Thoracic aorta (tissue), 2 donors: ENCODE results near the gene AWAT1. TPM values are rescaled to one million over a fixed set of nuclear protein-coding genes. Genes with fewer than 3 reads are reported as not detected.
"Not testable (repeated sequence)": the region's sequence is repeated elsewhere in the genome, so short reads cannot be mapped to it uniquely, and the experiment has no call there.

Source experiments
- ATAC-seq: fragments of 150-250 bp; one replicate; pipeline ENCODE4 v1.8.0; 2017; ENCODE audit warnings: low read depth; ENCODE audit not compliant: insufficient number of reproducible peaks, low FRiP score
- DNase-seq: peaks from one replicate; pipeline ENCODE4 v3.0.0-alpha.2; 2020; ENCODE audit warnings: low spot score
- H3K27ac ChIP-seq, 2 donors: fragments of 200-600 bp; sonication (generic); 1 replicate in 1 of 2; 2 replicates in 1 of 2; pipeline ENCODE4 v1.5.1; 2016; ENCODE audit warnings: mild to moderate bottlenecking in 2 of 2, moderate library complexity in 2 of 2
- H3K27me3 ChIP-seq: fragments of 200-600 bp; sonication (generic); replicated peaks from 2 replicates; pipeline ENCODE4 v1.6.0; 2016; ENCODE audit warnings: mild to moderate bottlenecking; ENCODE audit not compliant: insufficient read depth
- H3K36me3 ChIP-seq: fragments of 200-600 bp; sonication (generic); one replicate; pipeline ENCODE4 v1.5.1; 2016
- H3K4me1 ChIP-seq, 2 donors: fragments of 200-600 bp; sonication (generic); 1 replicate in 1 of 2; 2 replicates in 1 of 2; pipeline versions ENCODE4 v1.5.1 to v1.6.0; 2016; ENCODE audit warnings: low read depth in 2 of 2, mild to moderate bottlenecking in 1 of 2; ENCODE audit not compliant: control insufficient read depth in 1 of 2
- H3K4me3 ChIP-seq: fragments of 200-600 bp; sonication (generic); 2 replicates; pipeline ENCODE4 v1.5.1; 2016; ENCODE audit warnings: mild to moderate bottlenecking
- H3K9me3 ChIP-seq: fragments of 200-600 bp; sonication (generic); 2 replicates; pipeline ENCODE4 v1.5.1; 2016
- total RNA-seq, 2 donors: library from RNA; depleted of rRNA; stranded (reverse); fragments of >200 nt; gene quantifications; one replicate each; pipeline versions ENCODE4 v1.1.0 to v1.2.3, GENCODE V29; 2016
- TF ChIP-seq, protein P1 (sequence below): fragments of 200-600 bp; sonication (generic); IDR thresholded peaks from one replicate; pipeline ENCODE4 v1.5.1; 2019; ENCODE audit warnings: antibody characterized with exemption

AWAT1 gene
- total RNA-seq = not detected

DNA sequence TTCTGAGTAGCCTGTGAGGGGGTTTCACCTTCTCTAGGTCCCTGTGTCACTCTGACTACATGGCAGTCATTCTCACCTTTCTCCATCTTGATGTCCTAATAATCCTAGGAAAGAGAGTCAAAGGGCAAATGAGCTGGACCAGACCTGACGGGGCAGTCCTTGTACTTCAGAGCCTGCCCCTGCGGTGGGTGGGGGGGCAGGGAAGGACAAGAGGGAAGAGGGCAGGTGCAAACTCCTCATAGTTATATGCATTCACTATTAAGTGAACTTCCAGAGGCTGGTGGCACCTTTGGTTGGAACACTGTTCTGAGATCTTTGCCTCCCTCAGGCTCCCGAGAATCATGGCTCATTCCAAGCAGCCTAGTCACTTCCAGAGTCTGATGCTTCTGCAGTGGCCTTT, at the start of gene AWAT1:
Gene AWAT1, plus strand, starts transcription at position 301 of the 400 bp plus-strand sequence. Its CDS starts 41 bp downstream, at position 342.
- Histone ChIP-seq H3K27me3 (no peaks in the 10 kb centered on the region), H3K9me3 (no peaks in the 10 kb centered on the region), H3K27ac (no peak within 1 kb of the TSS), H3K4me1 (no peaks in the 10 kb centered on the region), H3K36me3 (no peaks in the 10 kb centered on the region), H3K4me3 (no peak within 1 kb of the TSS)
- no peak for DNase-seq
- TF ChIP-seq, protein P1, sequence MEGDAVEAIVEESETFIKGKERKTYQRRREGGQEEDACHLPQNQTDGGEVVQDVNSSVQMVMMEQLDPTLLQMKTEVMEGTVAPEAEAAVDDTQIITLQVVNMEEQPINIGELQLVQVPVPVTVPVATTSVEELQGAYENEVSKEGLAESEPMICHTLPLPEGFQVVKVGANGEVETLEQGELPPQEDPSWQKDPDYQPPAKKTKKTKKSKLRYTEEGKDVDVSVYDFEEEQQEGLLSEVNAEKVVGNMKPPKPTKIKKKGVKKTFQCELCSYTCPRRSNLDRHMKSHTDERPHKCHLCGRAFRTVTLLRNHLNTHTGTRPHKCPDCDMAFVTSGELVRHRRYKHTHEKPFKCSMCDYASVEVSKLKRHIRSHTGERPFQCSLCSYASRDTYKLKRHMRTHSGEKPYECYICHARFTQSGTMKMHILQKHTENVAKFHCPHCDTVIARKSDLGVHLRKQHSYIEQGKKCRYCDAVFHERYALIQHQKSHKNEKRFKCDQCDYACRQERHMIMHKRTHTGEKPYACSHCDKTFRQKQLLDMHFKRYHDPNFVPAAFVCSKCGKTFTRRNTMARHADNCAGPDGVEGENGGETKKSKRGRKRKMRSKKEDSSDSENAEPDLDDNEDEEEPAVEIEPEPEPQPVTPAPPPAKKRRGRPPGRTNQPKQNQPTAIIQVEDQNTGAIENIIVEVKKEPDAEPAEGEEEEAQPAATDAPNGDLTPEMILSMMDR = no peak
- no peak for ATAC-seq

GRCh38 chrX:70190225-70190624, 44.2 kb upstream of the AWAT1 start:
- H3K27ac ChIP-seq = no peak overlapping the region
- H3K9me3 ChIP-seq = no peaks in the 10 kb centered on the region
- no peaks in the 10 kb centered on the region for H3K36me3 ChIP-seq
- ATAC-seq (no peak), DNase-seq (no peak)
- H3K4me3 ChIP-seq = no peak overlapping the region
- H3K4me1 ChIP-seq = no peaks in the 10 kb centered on the region
- TF ChIP-seq, protein P1 = no peak
- H3K27me3 ChIP-seq = no peaks in the 10 kb centered on the region

- no peaks in the 10 kb centered on the region for H3K36me3 ChIP-seq
- no peak overlapping the region for H3K27ac ChIP-seq
- no peaks in the 10 kb centered on the region for H3K27me3 ChIP-seq
- no peak overlapping the region for H3K4me3 ChIP-seq
- no peaks in the 10 kb centered on the region for H3K4me1 ChIP-seq
- no peaks in the 10 kb centered on the region for H3K9me3 ChIP-seq
- TF ChIP-seq, protein P1 = peak; percentile 38
- DNase-seq (peak; percentile 5), ATAC-seq (no peak)
Observed at GRCh38 chrX:70196961-70197720, 37.3 kb upstream of the AWAT1 start.

- DNase-seq (no peak), ATAC-seq (no peak)
- H3K36me3 ChIP-seq = no peaks in the 10 kb centered on the region
- H3K27ac ChIP-seq = no peak overlapping the region
- TF ChIP-seq, protein P1 = no peak
- H3K4me1 ChIP-seq = no peaks in the 10 kb centered on the region
- no peaks in the 10 kb centered on the region for H3K9me3 ChIP-seq
- no peak overlapping the region for H3K4me3 ChIP-seq
- H3K27me3 ChIP-seq = no peaks in the 10 kb centered on the region
Observed at GRCh38 chrX:70201732-70202131, 32.7 kb upstream of the AWAT1 start.

GRCh38 chrX:70208479-70208878, 26.0 kb upstream of the AWAT1 start:
- no peaks in the 10 kb centered on the region for H3K4me1 ChIP-seq
- H3K9me3 ChIP-seq = no peaks in the 10 kb centered on the region
- TF ChIP-seq, protein P1 = no peak
- H3K4me3 ChIP-seq = no peak overlapping the region
- H3K27me3 ChIP-seq = no peaks in the 10 kb centered on the region
- no peak overlapping the region for H3K27ac ChIP-seq
- H3K36me3 ChIP-seq = no peaks in the 10 kb centered on the region
- ATAC-seq (no peak), DNase-seq (no peak)

- not testable (repeated sequence) for H3K4me3 ChIP-seq, H3K27ac ChIP-seq, H3K9me3 ChIP-seq, H3K36me3 ChIP-seq, H3K4me1 ChIP-seq, ATAC-seq, DNase-seq, H3K27me3 ChIP-seq
Observed at GRCh38 chrX:70209570-70209969, 24.9 kb upstream of the AWAT1 start.
